Measurements from ENCODE around the gene CHST8.

CHST8 gene

DNA sequence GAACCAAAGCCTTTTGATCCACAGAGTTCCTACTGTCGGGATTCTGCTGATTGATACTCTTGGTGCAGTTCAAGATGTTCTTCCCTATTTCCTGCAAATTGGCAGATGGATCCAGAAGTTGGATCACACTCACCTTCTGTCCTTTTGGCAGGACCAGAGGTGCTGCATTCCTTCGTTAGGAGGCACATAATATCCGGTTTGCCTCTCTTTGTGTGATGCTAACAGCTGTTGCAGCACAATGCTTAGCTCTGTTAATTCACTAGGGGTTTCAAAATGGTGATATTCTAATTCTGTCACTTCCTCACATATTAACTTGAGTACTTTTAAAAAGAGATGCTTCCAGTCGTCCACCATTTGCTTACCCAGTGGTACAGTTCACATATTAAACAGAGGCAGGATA is 15.2 kb upstream of the CHST8 start:
- TF ChIP-seq GATA2 (IDR thresholded peaks at IDR 0.05; ENCODE audit: low read depth, low read length) = no peak
- no peak for TF ChIP-seq GATA3 (IDR thresholded peaks at IDR 0.05; ENCODE audit: low read depth, low read length)

DNA sequence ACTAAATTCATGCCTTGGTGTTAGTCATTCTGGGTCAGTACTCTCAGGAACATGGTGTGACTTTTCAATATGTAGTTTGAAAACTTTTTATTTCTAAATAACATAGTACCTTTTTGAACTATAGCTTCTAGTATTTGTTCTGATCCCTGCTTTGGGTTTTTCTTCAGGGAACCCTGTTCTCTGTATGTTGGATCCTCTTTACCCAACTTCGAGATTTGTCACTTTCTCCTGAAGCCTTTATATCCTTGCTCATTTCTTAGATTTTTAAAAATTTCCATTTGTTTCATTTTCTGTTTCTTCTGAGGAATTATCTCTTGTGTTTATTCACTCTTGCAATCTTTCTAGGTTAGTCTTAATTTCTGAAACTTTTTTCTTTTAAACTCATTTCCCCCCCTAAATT is 12.4 kb upstream of the CHST8 start:
- TF ChIP-seq GATA3 (IDR thresholded peaks at IDR 0.05; ENCODE audit: low read depth, low read length) (no peak), GATA2 (IDR thresholded peaks at IDR 0.05; ENCODE audit: low read depth, low read length) (no peak)

DNA sequence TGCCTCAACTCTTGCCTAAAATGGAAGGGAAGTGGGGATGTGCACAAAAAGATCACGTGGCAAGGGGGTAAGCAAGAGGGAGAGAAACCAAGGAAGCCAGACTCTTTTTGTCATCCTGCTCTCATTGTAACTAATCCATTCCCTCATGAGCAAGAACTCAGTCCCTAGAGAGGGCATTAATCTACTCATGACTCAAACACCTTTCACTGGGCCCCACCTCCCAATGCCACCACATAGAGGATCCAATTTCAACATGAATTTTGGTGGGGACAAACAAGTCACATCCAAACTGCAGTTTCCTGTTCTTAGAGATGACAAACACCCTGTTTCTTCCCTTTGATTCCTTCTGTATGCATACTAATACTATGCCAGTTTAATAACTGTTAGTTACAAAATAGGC is 11.2 kb upstream of the CHST8 start:
- no peak for TF ChIP-seq GATA3 (IDR thresholded peaks at IDR 0.05; ENCODE audit: low read depth, low read length)
- no peak for TF ChIP-seq GATA2 (IDR thresholded peaks at IDR 0.05; ENCODE audit: low read depth, low read length)

DNA sequence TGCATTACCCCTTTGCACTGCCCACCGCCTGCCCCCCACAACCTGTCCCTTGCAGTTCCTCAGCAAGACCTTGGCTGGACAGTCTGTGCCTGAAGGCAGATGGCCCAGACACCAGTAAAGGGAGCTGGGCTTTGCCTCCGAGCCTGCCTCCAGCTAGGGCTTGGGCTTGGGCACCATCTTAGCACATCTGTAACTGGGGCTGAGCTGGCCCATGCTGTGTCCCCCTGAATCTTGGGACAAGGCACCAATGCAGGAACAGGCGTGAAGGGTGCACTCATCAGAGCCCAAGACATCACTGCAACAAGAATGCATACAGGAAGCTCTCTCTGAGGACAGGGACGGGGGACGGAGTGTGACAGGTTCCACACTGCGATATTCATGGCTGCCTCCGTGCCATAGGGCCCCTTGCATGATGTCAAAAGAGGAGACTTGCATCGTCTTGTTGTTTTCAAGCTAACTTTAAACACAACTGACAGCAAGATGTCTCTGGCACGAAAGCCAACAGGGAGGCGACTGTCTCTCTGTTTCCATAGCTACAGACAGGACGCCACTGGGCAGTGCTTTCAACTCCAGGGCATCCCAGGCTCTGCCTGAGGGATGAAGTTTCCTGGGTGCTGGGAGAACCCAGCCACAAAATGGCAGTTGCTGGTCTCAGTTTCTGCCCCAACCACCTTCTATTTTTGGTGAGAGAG is 8.7 kb upstream of the CHST8 start:
- no peak for TF ChIP-seq GATA3 (IDR thresholded peaks at IDR 0.05; ENCODE audit: low read depth, low read length)

DNA sequence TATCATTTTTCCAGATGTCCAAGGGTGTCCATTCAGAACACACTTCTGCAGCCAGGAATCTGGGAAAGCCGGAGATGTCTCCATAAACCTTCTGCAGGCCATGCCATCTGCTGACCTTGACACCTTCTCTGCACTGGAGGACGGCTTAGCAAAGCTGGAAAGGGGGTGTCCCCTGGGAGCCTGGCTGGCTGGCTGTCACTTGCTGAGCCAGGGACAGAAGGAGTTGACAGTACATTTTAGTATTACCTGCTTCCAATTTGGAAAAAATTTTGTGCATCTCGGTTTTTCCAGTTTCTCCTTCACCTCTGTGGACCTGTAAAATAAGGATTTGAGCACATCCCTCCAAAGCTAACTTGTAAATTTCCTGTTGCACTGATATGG is 8.1 kb upstream of the CHST8 start:
- no peak for TF ChIP-seq GATA2 (IDR thresholded peaks at IDR 0.05; ENCODE audit: low read depth, low read length)

DNA sequence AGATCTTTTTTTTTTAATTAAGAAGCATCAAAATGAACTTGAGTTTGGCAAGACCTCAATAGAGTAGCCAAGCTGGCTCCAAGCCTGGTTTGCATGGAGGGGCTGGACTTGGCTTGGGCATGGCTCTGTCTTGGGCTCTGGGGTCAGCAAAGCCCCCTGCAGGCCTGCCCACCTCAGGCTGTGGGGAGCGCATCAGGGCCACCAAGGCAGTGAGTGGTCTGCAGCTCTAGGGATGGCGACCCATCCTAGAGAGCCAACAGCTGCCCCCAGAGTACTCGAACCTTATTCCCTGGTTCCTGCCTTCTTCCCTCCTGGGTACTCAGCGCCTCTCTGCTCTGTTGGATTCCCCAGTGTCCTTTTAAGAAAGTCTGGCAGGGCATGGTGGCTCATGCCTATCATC is 5.4 kb upstream of the CHST8 start:
- TF ChIP-seq GATA3 (IDR thresholded peaks at IDR 0.05; ENCODE audit: low read depth, low read length) = no peak
- no peak for TF ChIP-seq GATA2 (IDR thresholded peaks at IDR 0.05; ENCODE audit: low read depth, low read length)

DNA sequence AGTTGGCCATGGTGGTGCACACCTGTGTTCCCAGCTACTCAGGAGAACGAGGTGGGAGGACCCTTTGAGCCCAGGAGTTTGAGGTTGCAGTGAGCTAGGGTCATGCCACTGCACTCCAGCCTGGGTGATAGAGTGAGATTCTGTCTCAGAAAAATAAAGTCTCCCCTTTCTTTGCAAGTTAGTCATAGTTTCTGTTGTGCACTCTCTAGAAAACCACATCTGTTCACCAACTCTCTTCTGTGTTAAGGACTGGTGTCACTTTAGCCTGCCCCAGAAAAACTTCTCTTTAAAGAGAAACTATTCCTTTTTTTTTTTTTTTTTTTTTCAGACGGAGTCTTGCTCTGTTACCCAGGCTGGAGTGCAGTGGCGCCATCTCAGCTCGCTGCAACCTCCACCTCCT is 4.9 kb upstream of the CHST8 start:
- TF ChIP-seq GATA3 (IDR thresholded peaks at IDR 0.05; ENCODE audit: low read depth, low read length) = no peak
- no peak for TF ChIP-seq GATA2 (IDR thresholded peaks at IDR 0.05; ENCODE audit: low read depth, low read length)

DNA sequence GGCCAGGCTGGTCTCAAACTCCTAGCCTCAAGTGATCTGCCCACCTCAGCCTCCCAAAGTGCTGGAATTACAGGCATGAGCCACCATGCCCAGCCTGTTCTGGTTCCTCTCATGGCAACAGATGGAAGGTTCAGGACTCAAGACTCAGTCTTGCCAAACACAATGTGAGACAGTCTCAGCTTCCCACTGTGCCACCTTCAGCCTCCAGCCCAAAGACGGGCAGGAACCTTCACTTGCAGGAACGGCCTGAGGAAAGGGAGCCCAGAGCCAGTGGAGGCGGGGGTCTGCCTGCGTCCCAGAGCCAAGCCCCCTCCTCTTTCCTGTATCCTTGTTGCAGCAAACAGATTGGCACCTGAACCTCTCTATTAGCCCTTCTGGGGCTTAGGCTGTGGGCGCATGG is 2.9 kb upstream of the CHST8 start:
- TF ChIP-seq GATA3 (IDR thresholded peaks at IDR 0.05; ENCODE audit: low read depth, low read length) (no peak), GATA2 (IDR thresholded peaks at IDR 0.05; ENCODE audit: low read depth, low read length) (no peak)

DNA sequence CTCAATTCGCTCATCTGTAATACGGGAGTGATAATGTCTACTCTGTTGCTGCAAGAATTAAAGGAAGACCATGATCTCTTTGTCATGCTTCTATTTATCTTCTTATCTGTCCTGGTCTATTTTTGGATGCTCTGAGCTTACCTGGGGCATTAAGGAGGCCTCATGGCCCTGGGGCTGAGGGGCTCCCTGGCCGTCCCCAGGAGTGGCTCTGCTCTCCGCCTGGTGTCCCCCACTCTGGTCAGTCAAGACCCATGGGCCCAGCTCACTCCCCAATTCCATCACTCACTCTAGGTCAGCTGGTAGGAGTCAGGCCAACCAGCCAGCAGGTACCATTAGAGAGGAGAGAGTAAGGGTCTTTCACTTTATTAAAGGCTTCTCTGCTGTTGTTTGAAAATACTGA is 1.1 kb upstream of the CHST8 start:
- TF ChIP-seq GATA3 (IDR thresholded peaks at IDR 0.05; ENCODE audit: low read depth, low read length) (no peak), GATA2 (IDR thresholded peaks at IDR 0.05; ENCODE audit: low read depth, low read length) (no peak)

DNA sequence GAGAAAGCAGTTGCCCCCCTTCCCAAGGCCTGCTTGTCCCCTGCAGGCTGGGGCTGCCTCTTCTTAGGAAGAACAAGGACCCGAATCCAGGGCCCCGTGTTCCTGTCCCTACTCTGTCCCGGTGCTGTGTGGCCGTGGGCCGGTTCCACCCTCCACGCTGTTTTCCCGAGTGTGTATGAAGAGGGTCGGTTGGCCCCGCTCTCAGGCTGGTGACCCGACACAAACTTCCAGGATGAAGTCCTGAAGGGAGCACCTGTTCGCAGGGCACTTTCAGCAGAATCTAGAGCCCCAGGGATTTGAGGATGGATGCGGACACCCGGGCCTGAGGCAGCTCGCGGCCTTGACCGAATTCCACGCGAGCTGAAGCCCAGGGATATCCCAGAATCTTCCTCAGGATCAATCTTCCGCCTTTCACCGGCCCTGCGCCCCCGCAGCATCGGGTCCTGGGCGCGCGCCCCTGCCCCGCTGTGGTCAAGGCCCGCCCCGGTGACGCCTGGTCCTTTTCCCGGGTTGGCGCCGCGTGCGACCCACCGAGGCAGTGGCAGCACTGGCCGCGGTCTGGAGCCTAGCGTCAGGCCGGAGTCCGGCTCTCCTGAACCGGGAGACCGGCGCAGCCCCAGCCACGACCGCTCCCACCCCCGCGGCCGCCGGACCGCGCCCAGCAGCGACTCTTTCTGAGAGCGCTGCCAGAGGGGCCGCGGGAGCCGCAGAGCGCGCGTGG is 528 bp upstream of the CHST8 start:
- TF ChIP-seq GATA3 (IDR thresholded peaks at IDR 0.05; ENCODE audit: low read depth, low read length) (no peak), GATA2 (IDR thresholded peaks at IDR 0.05; ENCODE audit: low read depth, low read length) (no peak)

DNA sequence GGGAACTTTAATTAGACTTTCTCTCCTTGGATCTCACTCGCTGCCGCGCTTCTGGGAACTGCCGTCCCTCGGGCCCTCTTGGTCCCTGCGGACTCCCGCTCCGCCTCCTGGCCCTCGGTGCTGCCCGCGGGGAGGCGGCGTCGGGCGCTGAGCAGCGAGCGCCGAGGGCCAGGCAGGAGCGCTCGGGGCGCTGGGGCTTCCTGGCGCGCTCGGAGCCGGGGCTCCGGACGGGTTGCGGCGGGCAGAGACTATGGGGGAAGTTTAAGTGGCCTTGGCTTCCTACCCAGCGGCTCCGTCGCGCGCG is 704 bp downstream of the CHST8 start:
- TF ChIP-seq GATA3 (IDR thresholded peaks at IDR 0.05; ENCODE audit: low read depth, low read length) (no peak), GATA2 (IDR thresholded peaks at IDR 0.05; ENCODE audit: low read depth, low read length) (no peak)

DNA sequence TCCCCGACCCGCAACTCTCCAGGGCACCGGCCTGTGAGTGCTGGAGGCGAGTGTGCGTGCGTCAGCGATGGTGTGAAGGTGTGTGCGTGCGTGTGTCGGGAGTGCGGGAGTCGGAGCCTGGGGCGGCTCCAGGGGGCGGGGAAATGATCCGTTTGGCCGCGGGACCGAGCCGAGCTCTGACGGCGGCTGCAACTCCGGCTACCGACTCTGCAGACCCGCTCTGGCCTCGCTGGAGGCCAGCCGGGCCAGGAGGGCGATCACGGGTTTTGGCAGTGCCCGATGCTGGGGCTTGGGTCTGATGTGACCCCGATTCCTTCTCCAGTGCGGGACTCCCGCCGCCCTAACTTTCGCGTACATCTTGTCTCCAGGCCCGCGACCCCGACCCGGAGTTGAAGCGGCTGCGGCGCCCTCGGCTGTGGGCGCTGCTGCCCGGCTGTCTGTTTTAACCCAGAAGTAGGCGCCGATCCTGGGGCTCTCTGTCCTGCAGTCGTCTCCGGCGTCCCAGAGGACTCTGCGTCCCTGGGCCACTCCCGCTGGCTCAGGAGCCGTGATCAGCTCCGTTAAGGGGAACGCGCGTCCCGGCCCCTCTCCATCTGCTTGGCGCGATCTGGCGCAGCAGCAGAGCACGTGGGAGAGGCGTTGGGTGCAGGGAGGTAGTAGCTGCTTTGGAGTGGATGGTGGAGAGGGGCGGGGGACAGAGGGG is 1.2 kb downstream of the CHST8 start:
- TF ChIP-seq GATA3 (IDR thresholded peaks at IDR 0.05; ENCODE audit: low read depth, low read length) (no peak), GATA2 (IDR thresholded peaks at IDR 0.05; ENCODE audit: low read depth, low read length) (peak; percentile 25; the same call in 1 of the 2 replicates)

DNA sequence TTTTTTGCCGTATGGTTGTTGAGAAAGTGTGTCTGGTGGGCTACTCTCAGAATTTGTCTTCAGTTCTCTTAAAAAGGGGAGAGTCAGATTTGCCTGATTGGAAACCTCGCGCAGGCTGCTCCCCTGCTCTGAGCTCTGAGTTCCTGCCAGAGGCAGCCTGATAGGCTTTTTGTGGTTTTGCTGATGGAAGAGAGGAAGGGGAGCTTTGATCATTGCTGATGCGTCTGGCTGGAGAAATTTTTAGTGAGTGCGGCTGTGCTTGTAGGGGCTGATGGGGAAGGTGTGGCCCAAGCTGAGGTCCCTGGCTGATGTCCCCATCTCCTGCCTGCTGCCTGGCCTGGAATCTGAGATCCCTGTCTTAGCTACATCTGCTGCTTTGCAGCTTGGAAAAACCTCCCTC is 2.8 kb downstream of the CHST8 start:
- TF ChIP-seq GATA2 (IDR thresholded peaks at IDR 0.05; ENCODE audit: low read depth, low read length) (no peak), GATA3 (IDR thresholded peaks at IDR 0.05; ENCODE audit: low read depth, low read length) (no peak)

DNA sequence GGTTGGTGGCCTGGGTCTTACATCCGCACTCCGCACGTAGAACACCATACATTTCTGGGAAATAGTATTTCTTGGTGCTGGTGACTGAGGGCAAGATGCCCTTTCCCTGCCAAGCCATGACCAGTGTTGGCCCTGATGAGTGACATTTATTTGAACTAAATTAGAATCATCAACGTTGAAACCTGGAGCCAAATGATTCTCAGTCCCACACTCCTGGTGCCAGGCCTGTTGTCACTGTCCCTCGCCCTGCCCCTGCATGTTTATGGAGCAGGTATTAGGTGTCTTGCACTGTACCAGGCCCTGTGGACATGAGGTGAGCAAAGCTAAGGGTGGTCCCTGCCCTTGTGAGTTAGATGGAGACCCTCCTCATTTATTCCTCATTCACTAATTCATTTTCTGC is 5.8 kb downstream of the CHST8 start:
- no peak for TF ChIP-seq GATA2 (IDR thresholded peaks at IDR 0.05; ENCODE audit: low read depth, low read length)
- no peak for TF ChIP-seq GATA3 (IDR thresholded peaks at IDR 0.05; ENCODE audit: low read depth, low read length)
